ENCODE data around the gene AHDC1. TPM values are rescaled to one million over a fixed set of nuclear protein-coding genes. Genes with fewer than 3 reads are reported as not detected.
"Not testable (repeated sequence)": the region's sequence is repeated elsewhere in the genome, so short reads cannot be mapped to it uniquely, and the experiment has no call there.

The AHDC1 gene
- total RNA-seq, 1 donor from 2014 or later = 37.3 TPM

DNA sequence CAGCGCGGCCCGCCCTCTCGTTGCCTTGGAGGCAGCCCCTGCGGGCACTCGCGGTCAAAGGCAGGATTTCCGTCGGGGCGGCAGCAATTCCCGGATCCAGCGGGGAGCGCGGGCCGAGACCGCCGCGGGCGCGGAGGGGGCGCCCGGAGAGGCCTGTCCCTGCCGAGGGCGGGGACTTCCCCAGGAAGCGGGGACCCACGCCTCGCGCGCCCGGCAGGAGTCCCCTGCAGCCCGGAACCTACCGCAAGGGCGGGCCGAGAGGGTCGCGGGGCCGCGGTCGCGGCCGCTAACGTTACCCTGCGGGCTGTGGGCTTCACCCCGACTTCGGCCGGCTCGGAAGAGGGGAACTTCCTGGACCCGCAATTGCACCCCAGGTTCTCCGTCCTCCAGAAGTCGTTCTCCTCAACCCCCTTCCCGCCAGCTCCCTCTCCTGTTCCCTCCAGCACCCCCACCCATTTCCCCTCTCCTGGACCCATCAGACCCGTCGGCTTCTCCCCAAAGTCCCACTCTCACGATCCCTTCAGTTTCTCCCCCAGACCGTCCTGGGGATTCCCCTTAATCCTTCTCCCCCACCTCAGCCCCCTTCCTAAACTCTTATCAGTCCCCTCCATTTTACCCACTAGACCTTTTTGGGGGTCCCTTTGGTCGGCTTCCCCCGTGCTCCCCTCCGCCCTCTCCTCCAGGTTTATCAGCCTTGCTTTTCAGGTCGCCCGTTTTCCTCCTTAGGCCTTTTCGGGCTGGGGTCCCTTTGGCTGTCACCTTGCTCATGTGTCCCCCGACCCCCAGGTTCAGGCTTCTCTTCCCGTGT lies 30.4 kb upstream of the AHDC1 start:
- intact Hi-C loops (cut with micrococcal nuclease) = no loop called here

DNA sequence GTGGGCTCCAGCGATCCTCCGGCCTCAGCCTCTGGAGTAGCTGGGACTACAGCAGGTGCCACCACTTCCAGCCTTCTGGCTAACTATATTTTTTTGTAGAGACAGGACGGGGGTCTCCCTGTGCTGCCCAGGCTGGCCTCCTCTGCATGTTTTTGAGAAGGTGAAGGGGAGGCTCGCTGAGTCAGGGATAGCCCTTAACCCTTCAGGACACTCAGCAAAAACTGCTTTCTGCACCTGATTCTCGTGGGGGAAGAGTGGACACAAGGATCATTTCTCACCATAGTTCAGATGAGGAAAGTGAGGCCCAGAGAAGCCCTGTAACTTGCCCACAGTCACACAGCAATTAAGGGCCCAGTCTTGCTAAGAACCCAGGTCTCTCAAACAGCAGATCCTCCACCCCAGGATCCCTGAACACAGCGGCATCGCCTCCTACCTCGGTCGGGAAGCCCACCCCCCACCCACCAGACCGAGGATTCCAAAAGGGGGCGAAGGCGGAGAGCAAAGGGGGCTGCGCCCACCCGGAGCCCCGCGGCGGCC lies 29.8 kb upstream of the AHDC1 start:
- intact Hi-C loops (cut with micrococcal nuclease) = loop anchor here (1.0 kb wide), 5 partner anchors 9 to 30 kb away; no protein-coding TSS in a partner anchor

DNA sequence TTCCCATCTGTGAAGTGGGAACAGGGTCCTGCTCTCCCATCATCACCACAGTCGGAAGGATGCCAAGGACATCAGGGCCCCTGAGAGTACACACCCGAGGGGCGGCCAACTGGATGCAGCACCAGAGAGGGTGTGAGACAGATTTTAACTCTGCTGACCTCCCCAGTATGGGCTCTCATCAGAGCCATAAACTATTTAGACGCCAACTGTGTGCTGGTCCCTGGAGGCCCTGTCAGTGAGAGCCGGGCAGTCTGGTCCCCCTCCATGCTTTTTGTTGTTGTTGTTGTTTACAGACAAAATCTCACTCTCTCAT lies 29.3 kb upstream of the AHDC1 start:
- intact Hi-C loops (cut with micrococcal nuclease) = loop anchor here (1.0 kb wide), 5 partner anchors 9 to 30 kb away; no protein-coding TSS in a partner anchor

DNA sequence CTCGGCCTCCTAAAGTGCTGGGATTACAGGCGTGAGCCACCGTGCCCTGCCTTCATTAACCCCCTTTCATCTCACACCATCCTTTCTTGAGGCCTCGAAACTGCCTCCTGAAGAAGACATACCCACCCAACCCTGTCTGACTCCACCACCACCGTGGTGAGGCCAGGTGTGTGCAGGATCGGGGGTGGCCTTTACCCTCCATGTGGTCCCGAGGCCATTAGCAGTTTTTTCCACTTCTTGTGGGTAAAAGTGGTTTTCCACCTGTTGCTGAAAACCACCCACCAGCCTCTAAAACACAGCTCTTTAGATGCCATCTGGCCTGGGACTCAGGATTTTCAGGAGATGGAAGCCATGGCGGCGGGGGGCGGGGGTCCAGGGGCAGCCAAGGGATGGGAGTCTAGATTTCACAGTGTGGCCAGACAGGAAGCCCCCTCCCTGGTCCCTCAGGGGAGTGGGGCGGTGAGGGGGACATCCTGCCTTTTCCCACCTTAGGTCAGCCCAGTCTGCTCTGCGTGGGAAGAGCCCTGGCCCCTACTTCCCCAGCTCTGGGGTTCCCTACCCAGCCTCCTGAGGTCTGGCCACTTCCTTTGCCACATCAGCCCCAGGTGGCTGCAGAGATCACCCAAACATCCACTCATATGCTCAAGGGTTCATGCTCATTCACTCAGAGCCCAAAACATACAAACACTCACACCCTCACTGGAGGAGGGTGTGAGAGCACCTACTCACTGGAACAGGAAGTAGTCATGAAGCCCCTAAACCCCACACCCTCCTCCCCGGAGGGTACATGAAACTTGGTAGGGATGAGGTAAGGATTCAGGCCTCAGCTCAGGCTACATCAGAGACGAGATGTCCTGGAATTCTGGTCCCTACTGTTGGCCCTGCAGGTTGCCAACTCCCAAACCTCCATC lies 28.7 kb upstream of the AHDC1 start:
- intact Hi-C loops (cut with micrococcal nuclease) = loop anchor here (1.0 kb wide), 5 partner anchors 8 to 31 kb away; no protein-coding TSS in a partner anchor

DNA sequence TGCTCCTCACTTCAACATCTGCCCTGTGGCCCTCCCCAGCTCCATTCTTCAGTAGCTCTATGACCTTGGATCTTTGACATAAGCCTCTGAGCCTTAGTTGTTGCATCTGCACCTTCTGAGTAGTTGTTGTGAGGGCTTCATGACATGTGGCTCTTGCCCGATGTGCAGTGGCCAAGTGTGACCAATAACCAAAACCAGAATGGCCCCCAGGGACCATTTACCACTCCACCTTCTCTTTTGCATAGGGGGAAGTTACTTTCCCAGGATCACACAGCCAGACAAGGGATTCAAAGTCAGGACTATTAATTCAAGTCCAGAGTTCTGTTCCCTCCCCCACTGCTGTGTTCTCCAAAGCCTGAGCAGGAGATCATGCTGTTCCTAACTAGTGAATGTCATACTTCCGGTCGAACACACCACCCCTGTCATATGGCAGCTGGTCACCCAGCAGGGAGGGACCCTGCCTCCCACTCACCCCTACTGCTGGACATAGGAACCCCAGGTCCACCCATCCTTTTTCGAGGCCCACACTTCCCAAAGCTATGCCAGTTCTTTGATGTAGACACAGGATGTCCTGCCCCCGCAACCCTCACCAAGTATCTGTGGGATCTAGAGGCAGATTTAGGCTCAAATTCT lies 27.0 kb upstream of the AHDC1 start:
- intact Hi-C loops (cut with micrococcal nuclease) = no loop called here

DNA sequence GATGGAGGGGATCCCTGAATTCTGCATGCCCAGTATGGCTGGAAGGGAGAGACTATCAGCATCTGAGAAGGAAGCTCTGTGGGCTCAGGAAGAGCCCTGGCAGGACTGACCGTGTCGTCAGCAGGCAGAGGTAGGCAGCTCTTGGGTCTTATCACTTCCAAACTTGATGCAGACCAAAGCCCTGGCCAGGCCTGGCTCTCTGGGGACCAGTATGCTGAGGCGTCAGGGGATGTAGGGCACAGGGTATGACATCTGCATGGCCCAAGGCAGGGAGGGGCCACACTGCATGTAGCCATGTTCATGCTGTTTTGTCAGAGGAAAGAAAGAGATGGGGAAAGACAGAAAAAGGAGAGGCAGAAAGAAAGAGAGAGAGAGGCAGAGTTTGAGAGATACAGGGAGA lies 24.8 kb upstream of the AHDC1 start:
- intact Hi-C loops (cut with micrococcal nuclease) = no loop called here

DNA sequence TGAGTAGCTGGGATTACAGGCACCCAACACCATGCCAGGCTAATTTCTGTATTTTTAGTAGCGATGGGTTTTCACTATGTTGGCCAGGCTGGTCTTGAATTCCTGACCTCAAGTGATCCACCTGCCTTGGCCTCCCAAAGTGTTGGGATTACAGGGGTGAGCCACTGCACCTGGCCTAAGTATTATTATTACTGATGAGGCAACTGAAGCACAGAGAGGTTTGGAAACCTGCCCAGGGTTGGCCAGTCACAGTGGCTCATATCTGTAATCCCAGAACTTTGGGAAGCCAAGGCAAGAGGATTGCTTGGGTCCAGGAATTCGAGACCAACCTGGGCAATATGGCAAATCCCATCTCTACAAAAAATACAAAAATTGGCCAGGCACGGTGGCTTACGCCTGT lies 23.8 kb upstream of the AHDC1 start:
- intact Hi-C loops (cut with micrococcal nuclease) = not testable (repeated sequence)

DNA sequence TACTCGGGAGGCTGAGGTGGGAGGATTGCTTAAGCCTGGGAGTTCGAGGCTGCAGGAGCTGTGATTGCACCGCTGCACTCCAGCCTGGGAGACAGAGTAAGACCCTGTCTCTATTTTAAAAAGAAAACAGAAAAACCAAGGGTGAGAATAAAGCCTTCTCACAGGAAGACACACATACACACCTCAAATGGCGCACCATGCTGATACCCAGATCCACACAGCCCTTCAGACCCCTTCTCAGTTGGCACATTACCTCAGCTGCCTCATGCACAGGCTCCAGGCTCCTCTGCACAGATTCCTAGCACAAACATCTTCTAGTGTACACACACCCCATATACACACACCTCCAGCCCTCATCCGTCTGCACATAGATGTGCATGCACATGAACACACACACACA lies 23.1 kb upstream of the AHDC1 start:
- intact Hi-C loops (cut with micrococcal nuclease) = no loop called here

DNA sequence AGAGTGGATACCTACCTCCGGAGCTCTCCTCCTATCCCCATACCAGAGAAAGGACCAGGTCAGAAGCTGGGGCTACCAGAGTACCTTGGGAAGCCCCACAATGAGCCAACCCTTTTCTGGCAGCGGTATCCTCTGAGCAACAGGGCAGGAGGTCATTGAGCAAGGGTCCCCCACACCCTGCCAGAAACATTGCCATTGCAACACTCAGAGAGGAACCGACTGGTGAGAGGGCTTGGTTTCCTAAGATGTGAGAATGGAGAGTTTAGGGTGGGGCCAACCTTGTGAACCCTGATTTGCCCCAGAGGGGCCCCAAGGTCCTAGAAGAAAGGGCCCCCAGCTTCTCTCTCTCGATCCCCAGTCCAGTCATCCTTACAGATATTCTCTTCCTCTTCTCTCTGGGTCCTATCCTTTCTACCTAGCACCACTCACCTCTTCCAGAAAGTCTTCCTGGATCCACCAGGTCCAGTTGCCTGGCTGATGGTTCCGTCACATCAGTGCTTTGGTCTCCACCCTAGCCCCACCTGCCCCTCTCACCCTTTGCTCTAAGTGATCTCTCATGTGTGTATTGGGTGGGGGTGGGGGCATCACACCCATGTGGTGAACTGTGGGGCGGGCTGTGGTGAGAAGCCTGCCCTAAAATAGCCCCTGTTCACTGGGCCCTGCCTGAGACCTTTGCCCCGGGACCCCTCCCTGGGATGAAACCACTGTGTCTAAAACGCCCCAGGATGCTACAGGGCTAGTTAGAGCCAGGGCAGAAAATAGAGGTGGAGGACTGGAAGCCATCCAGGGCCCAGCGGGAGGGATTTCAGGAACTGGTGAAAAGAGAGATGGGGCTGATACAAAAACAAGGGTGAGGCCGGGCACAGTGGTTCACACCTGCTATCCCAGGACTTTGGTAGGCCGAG lies 22.3 kb upstream of the AHDC1 start:
- intact Hi-C loops (cut with micrococcal nuclease) = no loop called here

DNA sequence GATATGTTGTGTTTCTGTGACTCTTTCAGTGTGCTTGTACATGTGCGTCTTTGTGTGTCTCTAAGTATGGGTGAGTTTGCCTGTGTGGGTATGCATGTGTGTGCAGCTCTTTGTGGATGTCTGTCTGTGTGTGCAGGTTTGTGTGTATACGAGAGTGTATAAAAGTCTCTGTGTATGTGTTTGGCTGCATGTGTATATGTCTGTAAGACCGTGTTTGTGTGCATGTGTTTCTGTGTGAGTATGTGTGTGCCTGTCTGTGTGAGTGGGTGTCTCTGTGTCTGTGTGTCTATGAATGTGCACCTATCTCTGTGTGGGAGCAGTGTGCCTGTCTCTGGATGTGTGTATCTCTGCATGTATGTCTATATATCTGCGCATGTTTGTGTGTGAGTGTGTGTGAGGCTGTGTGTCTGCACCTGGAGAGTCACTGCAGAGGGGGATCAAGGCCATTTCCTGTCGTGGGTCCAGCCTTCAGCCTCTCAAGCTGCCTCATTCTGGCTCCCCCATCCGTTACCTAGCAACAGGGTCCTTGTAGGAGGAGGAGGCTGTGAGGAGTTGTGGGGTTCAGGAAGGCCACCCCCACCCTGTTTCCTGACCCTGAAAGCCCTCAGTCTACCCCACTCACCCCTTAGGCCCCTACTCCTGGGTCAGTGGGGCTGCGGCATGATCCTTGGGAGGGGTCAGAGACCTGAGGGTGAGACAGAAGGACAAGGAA lies 20.7 kb upstream of the AHDC1 start:
- intact Hi-C loops (cut with micrococcal nuclease) = loop anchor here (1.0 to 5.0 kb wide), 2 partner anchors 9 to 93 kb away; no protein-coding TSS in a partner anchor

DNA sequence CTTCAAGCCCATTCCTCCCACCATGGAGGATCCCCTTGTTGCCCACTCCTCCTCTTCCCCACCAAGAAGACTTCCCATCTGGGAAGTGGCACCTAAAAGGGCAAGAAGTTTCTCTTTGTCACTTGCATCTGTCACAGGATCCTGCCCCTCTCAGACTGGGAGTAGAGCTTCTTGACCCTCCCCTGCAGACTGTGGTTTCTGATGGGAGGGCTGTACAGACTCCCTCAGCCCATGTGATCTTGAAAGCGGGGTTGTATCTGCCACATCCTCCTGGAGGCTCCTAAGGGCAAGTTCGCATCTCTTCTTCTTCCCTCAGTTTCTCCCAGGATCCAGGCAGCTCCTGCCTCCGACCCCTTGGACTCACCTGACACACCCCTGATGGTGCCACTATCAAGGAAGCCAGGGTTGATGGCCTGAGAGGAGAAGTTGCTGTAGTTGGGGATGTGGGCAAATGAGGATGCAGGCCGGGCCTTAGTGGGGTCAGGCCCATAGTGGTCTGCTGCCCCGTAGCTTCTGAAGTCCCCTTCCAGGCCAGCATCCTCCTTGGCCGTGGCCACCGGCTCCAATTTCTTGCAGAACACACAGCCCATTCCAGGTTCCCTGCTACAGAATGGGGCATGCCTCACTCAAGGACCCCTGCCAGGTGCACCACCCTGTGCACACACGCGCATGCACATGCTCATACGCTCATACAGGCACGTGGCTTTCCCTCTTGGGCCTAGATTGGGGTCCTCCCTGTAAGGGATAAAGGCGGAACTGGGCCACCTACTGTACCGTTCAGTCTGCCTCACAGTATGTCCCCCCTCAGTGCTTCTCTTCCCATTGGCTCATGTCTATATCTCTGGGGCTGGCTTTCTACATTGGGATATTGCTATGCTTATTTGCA lies 19.6 kb upstream of the AHDC1 start:
- intact Hi-C loops (cut with micrococcal nuclease) = loop anchor here (1.0 to 5.0 kb wide), 2 partner anchors 10 to 94 kb away; no protein-coding TSS in a partner anchor

DNA sequence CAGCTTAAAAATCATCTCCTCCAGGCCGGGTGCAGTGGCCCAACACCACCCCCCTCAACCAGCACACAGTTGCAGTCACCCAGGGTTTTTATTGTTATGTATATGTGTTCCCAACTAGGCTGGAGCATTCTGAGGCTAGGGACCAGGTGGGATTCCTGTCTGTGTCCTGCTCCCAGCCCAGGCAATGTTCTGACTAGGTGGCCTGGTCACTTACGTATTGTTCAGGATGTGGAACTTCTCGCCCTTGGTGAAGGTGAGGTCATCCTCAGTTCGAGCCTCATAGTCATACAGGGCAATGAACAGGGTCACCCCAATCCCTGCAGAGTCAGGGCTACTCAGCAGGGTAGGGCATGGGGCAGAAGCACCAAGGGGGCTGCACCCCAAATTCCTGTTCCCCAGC lies 18.9 kb upstream of the AHDC1 start:
- intact Hi-C loops (cut with micrococcal nuclease) = loop anchor here (5.0 kb wide), 1 partner anchor 94 kb away; no protein-coding TSS in a partner anchor

DNA sequence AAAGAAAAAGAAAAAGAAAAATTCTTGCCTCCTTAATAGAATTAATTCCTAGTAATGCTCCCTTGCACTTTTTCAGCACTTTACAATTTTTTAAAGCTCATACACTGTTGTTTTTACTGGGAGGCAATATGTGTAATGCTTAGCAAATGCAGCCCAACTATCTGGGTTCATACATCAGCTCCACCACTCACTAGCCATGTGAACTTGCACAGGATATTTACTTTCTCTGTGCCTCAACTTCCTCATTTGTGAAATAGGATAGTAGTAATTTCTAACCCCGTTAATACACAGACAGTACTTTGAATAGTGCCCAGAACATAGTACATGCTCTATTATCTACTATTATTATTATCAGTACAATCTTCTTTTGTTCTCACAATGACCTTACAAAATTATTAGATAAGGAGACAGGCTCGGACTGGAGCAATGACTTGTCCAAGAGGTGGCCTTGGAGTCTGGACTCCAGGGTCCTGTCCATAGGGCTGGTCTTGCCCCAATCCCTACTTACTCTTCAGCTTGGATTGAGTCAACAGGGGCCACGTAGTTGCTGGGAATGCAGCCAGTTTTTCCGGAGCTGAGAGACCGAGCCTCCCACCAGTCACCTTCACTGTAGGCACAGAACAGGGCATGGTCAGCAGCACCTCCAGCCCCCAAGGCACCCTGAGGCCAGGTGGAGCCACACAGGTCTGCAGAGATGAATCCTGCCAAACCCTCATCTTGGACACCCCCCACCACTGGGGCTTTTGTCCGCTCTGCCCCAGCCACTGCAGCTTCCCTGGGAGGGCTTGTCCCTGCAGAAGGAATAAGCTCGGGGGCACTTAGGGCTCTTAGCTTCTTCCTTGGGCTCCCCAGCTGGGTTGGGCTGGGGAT lies 17.3 kb upstream of the AHDC1 start:
- intact Hi-C loops (cut with micrococcal nuclease) = loop anchor here (5.0 kb wide), 1 partner anchor 96 kb away; no protein-coding TSS in a partner anchor

DNA sequence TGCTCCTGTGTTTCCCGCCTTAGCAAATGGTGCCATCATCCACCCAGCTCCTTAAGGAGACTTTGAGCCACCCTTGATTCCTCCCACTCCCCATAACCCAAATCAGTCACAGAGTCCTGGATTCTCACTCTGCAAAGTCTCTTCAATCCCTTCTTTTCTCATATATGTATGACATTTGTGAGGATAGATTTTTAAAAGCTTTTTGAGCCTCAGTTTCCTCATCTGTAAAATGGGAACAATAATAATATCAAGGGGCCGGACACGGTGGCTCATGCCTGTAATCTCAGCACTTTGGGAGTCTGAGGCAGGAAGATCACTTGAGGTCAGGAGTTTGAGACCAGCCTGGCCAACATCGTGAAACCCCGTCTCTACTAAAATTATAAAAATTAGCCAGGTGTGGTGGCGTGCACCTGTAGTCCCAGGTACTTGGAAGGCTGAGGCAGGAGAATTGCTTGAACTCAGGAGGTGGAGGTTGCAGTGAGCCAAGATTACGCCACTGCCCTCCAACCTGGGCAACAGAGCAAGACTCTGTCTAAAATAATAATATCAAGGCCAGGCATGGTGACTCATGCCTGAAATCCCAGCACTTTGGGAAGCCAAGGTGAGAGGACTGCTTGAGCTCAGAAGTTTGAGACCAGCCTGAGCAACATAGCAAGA lies 16.0 kb upstream of the AHDC1 start:
- intact Hi-C loops (cut with micrococcal nuclease) = loop anchor here (5.0 kb wide), 1 partner anchor 97 kb away; no protein-coding TSS in a partner anchor

DNA sequence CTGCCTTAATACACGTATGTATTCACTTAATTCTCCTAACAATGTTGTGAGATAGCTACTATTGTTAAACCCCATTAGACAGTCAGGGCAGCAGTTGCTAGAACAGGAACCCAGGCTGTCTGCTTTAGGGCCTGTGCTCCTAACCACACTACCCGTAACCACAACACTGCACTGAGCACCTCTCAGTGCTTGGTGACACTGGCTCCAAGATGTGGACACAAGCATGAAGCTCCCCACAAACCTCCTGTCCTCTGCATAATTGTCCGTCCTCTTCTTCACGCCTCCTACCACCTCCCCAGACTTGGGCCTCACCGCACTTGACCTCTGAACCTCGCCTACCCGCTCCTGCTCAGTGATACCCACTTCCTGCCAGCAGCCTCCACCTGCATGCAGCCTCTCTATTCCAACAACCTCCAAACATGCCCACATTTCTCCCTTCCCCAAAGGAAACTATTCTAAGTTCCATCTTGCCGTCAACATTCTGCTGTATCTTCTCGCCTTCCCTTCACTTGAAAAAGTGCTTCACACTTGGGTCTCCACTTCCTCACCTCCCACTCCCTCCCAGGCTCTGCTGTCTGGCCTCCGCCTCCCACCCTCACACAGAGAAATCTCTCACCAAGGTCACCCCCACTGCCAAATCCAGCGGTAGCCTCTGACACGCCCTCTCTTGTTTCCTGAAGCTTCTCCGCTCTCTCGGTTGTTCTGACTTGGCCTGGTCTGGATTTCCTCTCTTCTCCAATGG lies 14.6 kb upstream of the AHDC1 start:
- intact Hi-C loops (cut with micrococcal nuclease) = loop anchor here (1.0 kb wide), 1 partner anchor 15 kb away; no protein-coding TSS in a partner anchor

DNA sequence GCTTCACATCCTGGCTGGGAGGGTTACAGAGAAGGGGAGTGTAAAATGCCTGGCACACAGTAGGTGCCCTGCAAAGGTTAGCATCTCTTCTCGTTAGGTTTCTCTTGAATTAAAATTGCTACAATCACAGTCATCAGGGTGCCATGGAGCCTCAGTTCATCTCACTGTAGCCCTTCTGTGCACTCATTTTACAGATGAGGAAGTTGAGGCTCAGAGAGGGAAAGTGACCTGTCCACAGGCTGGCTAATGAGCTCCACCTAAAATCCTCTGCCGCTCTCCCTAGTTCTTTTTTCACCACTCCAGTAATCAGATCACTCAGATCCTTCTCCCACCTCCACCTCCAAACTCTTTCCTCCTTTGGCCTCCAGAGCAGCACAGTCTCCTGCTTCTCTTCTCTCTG lies 13.5 kb upstream of the AHDC1 start:
- intact Hi-C loops (cut with micrococcal nuclease) = no loop called here
